Liver (tissue), 9 donors: ENCODE results near the gene SPATA2L. TPM values are rescaled to one million over a fixed set of nuclear protein-coding genes. Genes with fewer than 3 reads are reported as not detected.

Experiments
- DNase-seq: peaks from one replicate; pipeline ENCODE4 v3.0.0-alpha.2; 2017; ENCODE audit warnings: low spot score
- H3K27ac ChIP-seq, 2 donors: one replicate each; pipeline ENCODE4 v1.7.0; 2013; ENCODE audit warnings: inconsistent platforms in 2 of 2, low read length in 2 of 2, control low read depth in 1 of 2, low read depth in 1 of 2, mild to moderate bottlenecking in 1 of 2
- H3K27me3 ChIP-seq, 4 donors: one replicate each; pipeline versions ENCODE4 v1.6.1 to v1.7.0; 2013; ENCODE audit warnings: low read length in 3 of 4, inconsistent platforms in 1 of 4, mild to moderate bottlenecking in 1 of 4, moderate library complexity in 1 of 4; ENCODE audit not compliant: control insufficient read depth in 4 of 4, insufficient read depth in 4 of 4
- H3K36me3 ChIP-seq, 4 donors: one replicate each; pipeline versions ENCODE4 v1.6.1 to v1.7.0; 2013; ENCODE audit warnings: low read length in 3 of 4, mild to moderate bottlenecking in 3 of 4, low read depth in 1 of 4, moderate library complexity in 1 of 4; ENCODE audit not compliant: control insufficient read depth in 4 of 4, insufficient read depth in 3 of 4
- H3K4me1 ChIP-seq, 4 donors: one replicate each; pipeline versions ENCODE4 v1.6.1 to v1.7.0; 2013; ENCODE audit warnings: low read length in 3 of 4, mild to moderate bottlenecking in 3 of 4, moderate library complexity in 1 of 4; ENCODE audit not compliant: control insufficient read depth in 4 of 4, insufficient read depth in 4 of 4
- H3K4me3 ChIP-seq, 3 donors: one replicate each; pipeline versions ENCODE4 v1.6.1 to v1.7.0; 2013; ENCODE audit warnings: low read length in 3 of 3, control low read depth in 1 of 3, low read depth in 1 of 3, mild to moderate bottlenecking in 1 of 3
- H3K9ac ChIP-seq, 2 donors: one replicate each; pipeline ENCODE4 v1.7.0; 2013; ENCODE audit warnings: low read length in 2 of 2, mild to moderate bottlenecking in 2 of 2, moderate library complexity in 2 of 2, control low read depth in 1 of 2, low read depth in 1 of 2
- H3K9me3 ChIP-seq, 4 donors: one replicate each; pipeline versions ENCODE4 v1.6.1 to v1.7.0; 2013; ENCODE audit warnings: low read length in 3 of 4; ENCODE audit not compliant: control insufficient read depth in 4 of 4
- EGR1 ChIP-seq, 2 donors: IDR thresholded peaks; 2 replicates each; pipeline ENCODE4 v1.6.1; 2016 to 2018; ENCODE audit warnings: antibody characterized with exemption in 2 of 2, low read depth in 2 of 2
- FOXA1 ChIP-seq: IDR thresholded peaks from 2 replicates; pipeline ENCODE4 v1.6.1; 2016; ENCODE audit warnings: antibody characterized with exemption
- FOXA2 ChIP-seq: IDR thresholded peaks from 2 replicates; pipeline ENCODE4 v1.6.1; 2016; ENCODE audit warnings: antibody characterized with exemption
- GABPA ChIP-seq, 2 donors: IDR thresholded peaks in 1 of 2; conservative IDR thresholded peaks in 1 of 2; 2 replicates each; pipeline ENCODE4 v1.6.1; 2016; ENCODE audit warnings: antibody characterized with exemption in 2 of 2, mild to moderate bottlenecking in 1 of 2, moderate library complexity in 1 of 2
- HNF4A ChIP-seq, 2 donors: conservative IDR thresholded peaks; 2 replicates each; pipeline ENCODE4 v1.6.1; 2016; ENCODE audit warnings: antibody characterized with exemption in 2 of 2, mild to moderate bottlenecking in 2 of 2
- HNF4G ChIP-seq: IDR thresholded peaks from 2 replicates; pipeline ENCODE4 v1.6.1; 2016; ENCODE audit warnings: antibody characterized with exemption
- JUND ChIP-seq, 2 donors: IDR thresholded peaks; 2 replicates each; pipeline ENCODE4 v1.6.1; 2016; ENCODE audit warnings: antibody characterized with exemption in 2 of 2
- NR2F2 ChIP-seq: IDR thresholded peaks from 2 replicates; pipeline ENCODE4 v1.6.1; 2016; ENCODE audit warnings: antibody characterized with exemption
- RAD21 ChIP-seq, 2 donors: IDR thresholded peaks; 2 replicates each; pipeline ENCODE4 v1.6.1; 2016; ENCODE audit warnings: antibody characterized with exemption in 2 of 2, mild to moderate bottlenecking in 2 of 2
- RXRA ChIP-seq, 2 donors: IDR thresholded peaks; 2 replicates each; pipeline ENCODE4 v1.6.1; 2017 to 2018; ENCODE audit warnings: antibody characterized with exemption in 2 of 2, mild to moderate bottlenecking in 1 of 2
- SP1 ChIP-seq: IDR thresholded peaks from 2 replicates; pipeline ENCODE4 v1.6.1; 2018; ENCODE audit warnings: antibody characterized with exemption, mild to moderate bottlenecking
- YY1 ChIP-seq: IDR thresholded peaks from 2 replicates; pipeline ENCODE4 v1.6.1; 2016; ENCODE audit warnings: antibody characterized with exemption, mild to moderate bottlenecking
- WGBS: extraction: QIAGEN DNeasy Blood & Tissue Kit; methylation state at CpG from one replicate; pipeline ENCODE4 v1.1.7; 2013; 5-methylcytosine and 5-hydroxymethylcytosine counted together
- polyA plus RNA-seq, 2 donors: library from polyadenylated mRNA; stranded (reverse) in 1 of 2; unstranded in 1 of 2; fragments of 200-250 nt in 1 of 2; fragments of >200 nt in 1 of 2; fragmentation: Nextera tagmentation in 1 of 2; extraction: Ambion mirVana in 1 of 2; gene quantifications; one replicate each; pipeline versions ENCODE4 v1.2.1 to v1.2.3, GENCODE V29; 2013 to 2015
- total RNA-seq, 2 donors: library from RNA; depleted of rRNA; stranded (reverse); fragments of >200 nt; gene quantifications; one replicate each; pipeline ENCODE4 v1.2.3, GENCODE V29; 2014
- TF ChIP-seq, protein P1 (sequence below): IDR thresholded peaks from 2 replicates; pipeline ENCODE4 v1.6.1; 2016; ENCODE audit warnings: antibody characterized with exemption
- TF ChIP-seq, protein P2 (sequence below): IDR thresholded peaks from 2 replicates; pipeline ENCODE4 v1.6.1; 2016; ENCODE audit warnings: antibody characterized with exemption
- TF ChIP-seq, protein P3 (sequence below): IDR thresholded peaks from 2 replicates; pipeline ENCODE4 v1.6.1; 2016; ENCODE audit warnings: antibody characterized with exemption, mild to moderate bottlenecking
- donor health status: healthy.
- donor health status: healthy.
- donor health status: healthy.
- donor health status: healthy.
- donor health status: healthy.

Gene SPATA2L
- total and polyA plus RNA-seq, 4 donors: 4.6 to 11.3 (median 6.9) TPM

DNA sequence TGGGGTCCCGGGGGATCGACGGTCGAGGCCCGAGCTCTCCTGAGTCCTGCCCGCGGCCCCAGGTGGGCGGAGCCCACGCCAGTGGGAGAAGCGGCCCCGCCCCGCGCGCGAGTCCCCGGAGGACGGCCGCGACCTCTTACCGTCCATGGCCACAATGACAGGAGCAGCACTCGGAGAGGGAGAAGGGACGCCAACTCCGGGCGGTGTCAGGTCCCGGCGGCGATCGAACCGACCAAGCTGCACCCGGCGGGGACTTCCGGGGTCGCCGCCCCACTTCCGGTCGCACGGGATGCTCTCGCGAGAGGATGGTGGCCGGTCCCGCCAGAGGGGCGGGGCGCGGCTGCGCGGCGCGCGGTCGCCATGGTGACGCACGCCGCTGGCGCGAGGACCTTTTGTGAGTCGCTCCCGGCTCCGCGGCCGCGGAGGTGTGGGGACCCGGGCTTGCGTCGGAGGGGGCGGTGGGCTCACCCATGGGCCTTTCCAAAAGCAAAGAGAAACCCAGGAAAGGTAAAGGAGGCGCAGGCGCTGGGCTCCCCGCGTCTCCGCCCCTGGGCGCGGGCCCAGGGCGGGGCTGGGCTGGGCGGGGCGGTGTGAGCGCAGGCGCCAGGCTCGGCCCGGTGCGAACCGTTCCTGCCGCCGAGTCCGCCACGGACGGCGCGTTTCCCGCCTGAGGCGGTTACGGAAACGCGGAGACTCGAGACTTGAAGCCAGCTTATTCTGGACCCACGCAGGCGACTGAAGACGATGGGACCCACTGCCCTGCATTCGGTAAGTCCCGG lies 43.9 kb downstream of the SPATA2L start, which contains the start of the genes CHMP1A and SPATA33:
TSS of gene CHMP1A (minus strand) at position 267 of the 779 bp plus-strand sequence. CDS start at position 147, 120 bp downstream.
TSS of gene SPATA33 (plus strand) at position 395 of the 779 bp plus-strand sequence. CDS start at position 471, 76 bp downstream.
- DNase-seq: peak; percentile 92
- H3K27me3 ChIP-seq: no peaks in the 10 kb centered on the region
- H3K27ac ChIP-seq: peak within 1 kb of the TSS; percentile 21 to 72
- WGBS: under 1% methylated on average over 99 of the region's 99 CpGs
- peak within 1 kb of the TSS; percentile 15 to 66 for H3K9ac ChIP-seq
- no peaks in the 10 kb centered on the region for H3K9me3 ChIP-seq
- H3K4me3 ChIP-seq: peak within 1 kb of the TSS; percentile 87 to 95 (median 89)
- H3K36me3 ChIP-seq: peaks cover 1 to 11% (median 5%) of the 10 kb centered on the region in 4 donors
- peaks cover 4 to 29% (median 22%) of the 10 kb centered on the region in 4 donors for H3K4me1 ChIP-seq
- TF ChIP-seq FOXA2 (no peak), RAD21 (IDR thresholded peaks at IDR 0.05) (no peak), NR2F2 (peak; percentile 68), GABPA (IDR thresholded peaks at IDR 0.05 in 1 of 2, conservative IDR thresholded peaks at IDR 0.05 in 1 of 2) (peak; percentile 73 to 92), EGR1 (IDR thresholded peaks at IDR 0.05; ENCODE audit: low read depth in 2 of 2) (no peak)
- TF ChIP-seq, protein P1, sequence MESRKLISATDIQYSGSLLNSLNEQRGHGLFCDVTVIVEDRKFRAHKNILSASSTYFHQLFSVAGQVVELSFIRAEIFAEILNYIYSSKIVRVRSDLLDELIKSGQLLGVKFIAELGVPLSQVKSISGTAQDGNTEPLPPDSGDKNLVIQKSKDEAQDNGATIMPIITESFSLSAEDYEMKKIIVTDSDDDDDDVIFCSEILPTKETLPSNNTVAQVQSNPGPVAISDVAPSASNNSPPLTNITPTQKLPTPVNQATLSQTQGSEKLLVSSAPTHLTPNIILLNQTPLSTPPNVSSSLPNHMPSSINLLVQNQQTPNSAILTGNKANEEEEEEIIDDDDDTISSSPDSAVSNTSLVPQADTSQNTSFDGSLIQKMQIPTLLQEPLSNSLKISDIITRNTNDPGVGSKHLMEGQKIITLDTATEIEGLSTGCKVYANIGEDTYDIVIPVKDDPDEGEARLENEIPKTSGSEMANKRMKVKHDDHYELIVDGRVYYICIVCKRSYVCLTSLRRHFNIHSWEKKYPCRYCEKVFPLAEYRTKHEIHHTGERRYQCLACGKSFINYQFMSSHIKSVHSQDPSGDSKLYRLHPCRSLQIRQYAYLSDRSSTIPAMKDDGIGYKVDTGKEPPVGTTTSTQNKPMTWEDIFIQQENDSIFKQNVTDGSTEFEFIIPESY: peak; percentile 98

DNA sequence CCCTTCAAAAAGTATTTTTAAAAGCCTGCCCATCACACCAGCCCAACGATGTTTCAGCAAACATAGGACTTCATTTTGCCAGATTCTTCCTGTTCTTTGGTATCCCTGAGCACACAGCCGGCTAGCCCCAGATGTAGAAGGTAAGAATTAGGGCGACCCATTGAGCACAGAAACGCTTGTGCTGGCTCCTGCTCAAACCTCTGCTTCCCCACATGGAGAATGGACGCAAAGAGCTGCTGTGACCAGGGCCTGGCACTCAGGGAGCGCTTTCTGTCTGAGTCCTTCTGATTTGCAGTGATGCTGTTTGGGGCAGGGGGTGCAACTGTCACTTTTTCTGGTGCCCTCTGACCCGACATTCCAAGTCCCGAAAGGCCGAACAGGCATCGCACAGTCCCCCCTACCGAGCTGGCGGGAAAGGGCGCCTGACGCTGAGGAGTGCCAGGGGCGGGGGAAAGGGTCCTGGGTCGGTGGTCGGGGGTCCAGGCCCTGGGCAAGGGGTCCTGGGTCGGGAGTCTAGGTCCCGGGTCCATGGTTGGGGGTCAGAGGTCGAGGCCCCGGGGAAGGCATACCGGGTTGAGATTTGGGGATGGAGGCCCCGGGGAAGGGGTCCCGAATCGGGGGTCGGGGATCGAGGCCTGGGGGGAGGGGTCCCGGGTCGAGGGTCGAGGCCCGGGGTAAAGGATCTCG lies 44.9 kb downstream of the SPATA2L start:
- H3K27me3 ChIP-seq: no peaks in the 10 kb centered on the region
- TF ChIP-seq RXRA (IDR thresholded peaks at IDR 0.05) (no peak), RAD21 (IDR thresholded peaks at IDR 0.05) (no peak), HNF4G (no peak), GABPA (IDR thresholded peaks at IDR 0.05 in 1 of 2, conservative IDR thresholded peaks at IDR 0.05 in 1 of 2) (no peak), FOXA1 (no peak), SP1 (no peak), NR2F2 (no peak), HNF4A (conservative IDR thresholded peaks at IDR 0.05) (no peak), YY1 (no peak), FOXA2 (no peak), JUND (IDR thresholded peaks at IDR 0.05) (no peak)
- TF ChIP-seq, protein P1: no peak
- TF ChIP-seq, protein P2, sequence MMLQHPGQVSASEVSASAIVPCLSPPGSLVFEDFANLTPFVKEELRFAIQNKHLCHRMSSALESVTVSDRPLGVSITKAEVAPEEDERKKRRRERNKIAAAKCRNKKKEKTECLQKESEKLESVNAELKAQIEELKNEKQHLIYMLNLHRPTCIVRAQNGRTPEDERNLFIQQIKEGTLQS: no peak
- TF ChIP-seq, protein P3, sequence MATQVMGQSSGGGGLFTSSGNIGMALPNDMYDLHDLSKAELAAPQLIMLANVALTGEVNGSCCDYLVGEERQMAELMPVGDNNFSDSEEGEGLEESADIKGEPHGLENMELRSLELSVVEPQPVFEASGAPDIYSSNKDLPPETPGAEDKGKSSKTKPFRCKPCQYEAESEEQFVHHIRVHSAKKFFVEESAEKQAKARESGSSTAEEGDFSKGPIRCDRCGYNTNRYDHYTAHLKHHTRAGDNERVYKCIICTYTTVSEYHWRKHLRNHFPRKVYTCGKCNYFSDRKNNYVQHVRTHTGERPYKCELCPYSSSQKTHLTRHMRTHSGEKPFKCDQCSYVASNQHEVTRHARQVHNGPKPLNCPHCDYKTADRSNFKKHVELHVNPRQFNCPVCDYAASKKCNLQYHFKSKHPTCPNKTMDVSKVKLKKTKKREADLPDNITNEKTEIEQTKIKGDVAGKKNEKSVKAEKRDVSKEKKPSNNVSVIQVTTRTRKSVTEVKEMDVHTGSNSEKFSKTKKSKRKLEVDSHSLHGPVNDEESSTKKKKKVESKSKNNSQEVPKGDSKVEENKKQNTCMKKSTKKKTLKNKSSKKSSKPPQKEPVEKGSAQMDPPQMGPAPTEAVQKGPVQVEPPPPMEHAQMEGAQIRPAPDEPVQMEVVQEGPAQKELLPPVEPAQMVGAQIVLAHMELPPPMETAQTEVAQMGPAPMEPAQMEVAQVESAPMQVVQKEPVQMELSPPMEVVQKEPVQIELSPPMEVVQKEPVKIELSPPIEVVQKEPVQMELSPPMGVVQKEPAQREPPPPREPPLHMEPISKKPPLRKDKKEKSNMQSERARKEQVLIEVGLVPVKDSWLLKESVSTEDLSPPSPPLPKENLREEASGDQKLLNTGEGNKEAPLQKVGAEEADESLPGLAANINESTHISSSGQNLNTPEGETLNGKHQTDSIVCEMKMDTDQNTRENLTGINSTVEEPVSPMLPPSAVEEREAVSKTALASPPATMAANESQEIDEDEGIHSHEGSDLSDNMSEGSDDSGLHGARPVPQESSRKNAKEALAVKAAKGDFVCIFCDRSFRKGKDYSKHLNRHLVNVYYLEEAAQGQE: no peak
- H3K4me3 ChIP-seq: peak overlapping the region; percentile 87 to 95 (median 89)
- peaks cover 2 to 11% (median 5%) of the 10 kb centered on the region in 4 donors for H3K36me3 ChIP-seq
- no peak for DNase-seq
- H3K27ac ChIP-seq: peak overlapping the region in 1 of 2 donors; percentile 72
- 38% methylated on average over 32 of the region's 32 CpGs for WGBS
- H3K4me1 ChIP-seq: peaks cover 4 to 29% (median 22%) of the 10 kb centered on the region in 4 donors
- no peak overlapping the region for H3K9ac ChIP-seq
- H3K9me3 ChIP-seq: no peaks in the 10 kb centered on the region
